Dedifferentiated amniotic fluid mesenchymal stem cell (primary cell): ENCODE results near the gene ESYT3.
"Not testable (repeated sequence)": the region's sequence is repeated elsewhere in the genome, so short reads cannot be mapped to it uniquely, and the experiment has no call there.

Source experiments
- DNase-seq: peaks from one replicate; pipeline ENCODE4 v3.0.0-alpha.2; 2016; ENCODE audit errors: extremely low spot score

ESYT3 gene

GRCh38 chr3:138493804-138494606, 59.6 kb downstream of the ESYT3 start:
- DNase-seq, result peak; percentile 49

GRCh38 chr3:138494607-138494929, 60.2 kb downstream of the ESYT3 start:
- no peak for DNase-seq

- not testable (repeated sequence) for DNase-seq
These were observed 61.2 kb downstream of the ESYT3 start for GRCh38 chr3:138495638-138496037.

GRCh38 chr3:138496436-138496835, 62.0 kb downstream of the ESYT3 start:
- DNase-seq, result no peak

- no peak for DNase-seq
These were observed 62.6 kb downstream of the ESYT3 start for GRCh38 chr3:138497021-138497420.

GRCh38 chr3:138497851-138498250, 63.4 kb downstream of the ESYT3 start:
- DNase-seq, result no peak

- no peak for DNase-seq
These were observed 64.6 kb downstream of the ESYT3 start for GRCh38 chr3:138498991-138499390.

GRCh38 chr3:138507524-138507923, 73.1 kb downstream of the ESYT3 start:
- no peak for DNase-seq

GRCh38 chr3:138509586-138509985, 75.2 kb downstream of the ESYT3 start:
- no peak for DNase-seq

GRCh38 chr3:138511945-138512344, 77.5 kb downstream of the ESYT3 start:
- DNase-seq, result no peak

GRCh38 chr3:138513090-138513843, 78.9 kb downstream of the ESYT3 start:
- DNase-seq, result no peak

- not testable (repeated sequence) for DNase-seq
These were observed 87.0 kb downstream of the ESYT3 start for GRCh38 chr3:138521445-138521844.
